DND-41 (cell line): ENCODE results near the gene KISS1.

ENCODE experiments used
- ATAC-seq: fragments of 200-7000 bp; cut with Tn5 transposase; 3 replicates; pipeline ENCODE4 v1.9.1; 2021; ENCODE audit warnings: low read depth; ENCODE audit not compliant: insufficient read depth
- DNase-seq: peaks from one replicate; pipeline ENCODE4 v3.0.0-alpha.2; 2020
- H2AFZ ChIP-seq: 2 replicates; pipeline ENCODE4 v1.6.0; 2012; ENCODE audit warnings: low read depth, low read length
- H3K27ac ChIP-seq: 2 replicates; pipeline ENCODE4 v1.5.1; 2012; ENCODE audit warnings: low read length, inconsistent platforms
- H3K27me3 ChIP-seq: fragments of 200-600 bp; sonication (generic); 2 replicates; pipeline ENCODE4 v1.6.0; 2012; ENCODE audit warnings: low read length, mild to moderate bottlenecking, inconsistent platforms; ENCODE audit not compliant: insufficient read depth, poor library complexity
- H3K36me3 ChIP-seq: 2 replicates; pipeline ENCODE4 v1.5.1; 2012; ENCODE audit warnings: low read length, inconsistent platforms; ENCODE audit not compliant: insufficient read depth
- H3K4me1 ChIP-seq: 2 replicates; pipeline ENCODE4 v1.5.1; 2012; ENCODE audit warnings: mild to moderate bottlenecking, low read length; ENCODE audit not compliant: insufficient read depth
- H3K4me2 ChIP-seq: 2 replicates; pipeline ENCODE4 v1.6.0; 2012; ENCODE audit warnings: mild to moderate bottlenecking, moderate library complexity, low read length, inconsistent platforms; ENCODE audit not compliant: insufficient read depth
- H3K4me3 ChIP-seq, 2 experiments: fragments of 200-600 bp in 1 of 2; shearing (Covaris generic) in 1 of 2; 2 replicates each; pipeline ENCODE4 v1.5.1; 2012 to 2016; ENCODE audit warnings: inconsistent platforms in 2 of 2, low read length in 2 of 2, mild to moderate bottlenecking in 2 of 2, low read depth in 1 of 2, moderate library complexity in 1 of 2
- H3K79me2 ChIP-seq: 2 replicates; pipeline ENCODE4 v1.6.0; 2012; ENCODE audit warnings: low read length, inconsistent platforms; ENCODE audit not compliant: insufficient read depth
- H3K9ac ChIP-seq: 2 replicates; pipeline ENCODE4 v1.6.0; 2012; ENCODE audit warnings: low read depth, mild to moderate bottlenecking, inconsistent platforms, low read length, moderate library complexity
- H3K9me3 ChIP-seq: 2 replicates; pipeline ENCODE4 v1.5.1; 2012; ENCODE audit warnings: low read length, moderate library complexity, mild to moderate bottlenecking, inconsistent platforms; ENCODE audit not compliant: insufficient read depth, severe bottlenecking
- H4K20me1 ChIP-seq: 2 replicates; pipeline ENCODE4 v1.6.0; 2012; ENCODE audit warnings: low read length; ENCODE audit not compliant: insufficient read depth
- EZH2 ChIP-seq: IDR thresholded peaks from 3 replicates; pipeline ENCODE4 v1.6.1; 2012; ENCODE audit warnings: borderline replicate concordance, low read depth, mild to moderate bottlenecking, moderate library complexity, low read length, inconsistent platforms; ENCODE audit not compliant: severe bottlenecking
- TF ChIP-seq, protein P1 (sequence below): IDR thresholded peaks from 2 replicates; pipeline ENCODE4 v1.5.1; 2012; ENCODE audit warnings: borderline replicate concordance, low read length, moderate library complexity, mild to moderate bottlenecking; ENCODE audit not compliant: poor library complexity, severe bottlenecking; ENCODE audit errors: extremely low read depth

The KISS1 gene

DNA sequence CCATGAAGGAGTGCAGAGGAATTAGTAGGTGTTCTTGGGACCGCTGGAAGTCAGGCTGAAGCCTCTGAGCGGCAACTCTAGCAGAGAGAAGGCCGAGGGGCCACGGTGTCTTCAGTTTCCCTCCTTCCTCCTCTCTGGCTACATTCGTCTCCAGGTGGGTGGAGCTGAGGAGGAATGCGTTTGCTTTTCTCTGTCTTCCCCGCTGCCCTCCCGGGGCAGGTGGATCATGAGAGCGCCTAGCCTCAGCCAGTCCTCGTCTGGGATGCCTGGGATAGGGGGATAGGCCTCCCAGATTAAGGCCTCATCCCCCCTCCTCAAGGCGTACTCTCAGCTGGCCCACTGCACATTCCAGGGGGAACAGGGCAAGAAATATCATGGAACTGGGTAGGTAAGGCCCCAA is 25.0 kb upstream of the KISS1 start:
- Histone ChIP-seq H3K4me2 (no peak overlapping the region), H3K9me3 (no peaks in the 10 kb centered on the region), H3K27me3 (peaks cover 7% of the 10 kb centered on the region), H4K20me1 (no peaks in the 10 kb centered on the region), H3K4me1 (no peaks in the 10 kb centered on the region), H3K9ac (no peak overlapping the region), H3K79me2 (no peaks in the 10 kb centered on the region), H3K4me3 (no peak overlapping the region), H3K27ac (no peak overlapping the region), H2AFZ (no peak overlapping the region), H3K36me3 (no peaks in the 10 kb centered on the region)
- DNase-seq (no peak), ATAC-seq (no peak)
- TF ChIP-seq EZH2: no peak
- TF ChIP-seq, protein P1, sequence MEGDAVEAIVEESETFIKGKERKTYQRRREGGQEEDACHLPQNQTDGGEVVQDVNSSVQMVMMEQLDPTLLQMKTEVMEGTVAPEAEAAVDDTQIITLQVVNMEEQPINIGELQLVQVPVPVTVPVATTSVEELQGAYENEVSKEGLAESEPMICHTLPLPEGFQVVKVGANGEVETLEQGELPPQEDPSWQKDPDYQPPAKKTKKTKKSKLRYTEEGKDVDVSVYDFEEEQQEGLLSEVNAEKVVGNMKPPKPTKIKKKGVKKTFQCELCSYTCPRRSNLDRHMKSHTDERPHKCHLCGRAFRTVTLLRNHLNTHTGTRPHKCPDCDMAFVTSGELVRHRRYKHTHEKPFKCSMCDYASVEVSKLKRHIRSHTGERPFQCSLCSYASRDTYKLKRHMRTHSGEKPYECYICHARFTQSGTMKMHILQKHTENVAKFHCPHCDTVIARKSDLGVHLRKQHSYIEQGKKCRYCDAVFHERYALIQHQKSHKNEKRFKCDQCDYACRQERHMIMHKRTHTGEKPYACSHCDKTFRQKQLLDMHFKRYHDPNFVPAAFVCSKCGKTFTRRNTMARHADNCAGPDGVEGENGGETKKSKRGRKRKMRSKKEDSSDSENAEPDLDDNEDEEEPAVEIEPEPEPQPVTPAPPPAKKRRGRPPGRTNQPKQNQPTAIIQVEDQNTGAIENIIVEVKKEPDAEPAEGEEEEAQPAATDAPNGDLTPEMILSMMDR: no peak

- H3K36me3 ChIP-seq: no peaks in the 10 kb centered on the region
- no peak overlapping the region for H3K9ac ChIP-seq
- ATAC-seq: no peak
- H2AFZ ChIP-seq: no peak overlapping the region
- no peaks in the 10 kb centered on the region for H3K79me2 ChIP-seq
- H3K27ac ChIP-seq: no peak overlapping the region
- H3K4me2 ChIP-seq: no peak overlapping the region
- no peaks in the 10 kb centered on the region for H3K9me3 ChIP-seq
- no peak for TF ChIP-seq EZH2
- TF ChIP-seq, protein P1: no peak
- no peak for DNase-seq
- no peak overlapping the region for H3K4me3 ChIP-seq
- no peaks in the 10 kb centered on the region for H4K20me1 ChIP-seq
- no peaks in the 10 kb centered on the region for H3K4me1 ChIP-seq
- peaks cover 11% of the 10 kb centered on the region for H3K27me3 ChIP-seq
Measured at GRCh38 chr1:204219971-204220616, 23.8 kb upstream of the KISS1 start.

DNA sequence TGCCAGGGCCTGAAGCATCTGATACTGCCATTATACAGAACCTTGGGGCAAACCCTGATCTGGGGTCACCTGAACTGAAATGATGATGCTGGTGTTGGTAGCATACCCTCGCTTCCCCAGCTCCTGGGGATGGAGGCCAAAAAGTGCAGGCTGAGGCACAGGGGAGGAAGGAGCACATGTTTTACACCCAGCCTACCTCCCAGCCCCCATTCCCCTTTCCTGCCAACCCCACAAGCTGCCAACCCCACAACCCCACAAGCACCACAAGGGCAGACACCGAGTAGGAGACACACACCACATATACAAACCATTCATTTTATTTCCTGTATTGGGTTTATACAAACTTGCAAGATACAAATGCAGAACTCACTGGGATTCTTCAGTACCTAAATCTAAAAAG is 22.3 kb upstream of the KISS1 start:
- DNase-seq: no peak
- Histone ChIP-seq H4K20me1 (no peaks in the 10 kb centered on the region), H3K4me1 (no peaks in the 10 kb centered on the region), H3K9me3 (no peaks in the 10 kb centered on the region), H3K79me2 (no peaks in the 10 kb centered on the region), H3K4me3 (no peak overlapping the region), H3K27ac (no peak overlapping the region), H3K27me3 (peaks cover 7% of the 10 kb centered on the region), H3K9ac (no peak overlapping the region), H2AFZ (no peak overlapping the region), H3K4me2 (no peak overlapping the region), H3K36me3 (no peaks in the 10 kb centered on the region)
- TF ChIP-seq EZH2: no peak
- TF ChIP-seq, protein P1: no peak
- ATAC-seq: no peak

DNA sequence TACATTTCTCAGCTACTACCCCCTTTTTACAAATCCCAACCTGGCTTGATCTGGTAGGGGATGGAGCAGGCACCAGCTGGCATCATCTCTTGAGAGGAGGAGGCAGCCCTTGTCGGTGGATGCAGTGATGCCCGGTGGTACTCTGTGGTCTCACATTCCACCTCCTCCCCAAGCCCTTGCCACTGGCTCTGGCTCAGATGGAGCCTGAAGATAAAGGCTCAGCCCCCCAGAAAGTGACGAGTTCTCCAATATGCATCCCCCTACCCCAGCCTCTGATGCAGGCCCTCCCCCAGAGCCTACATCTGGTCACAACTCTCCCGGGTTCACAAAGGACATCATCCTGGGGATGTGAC is 21.3 kb upstream of the KISS1 start:
- no peak overlapping the region for H3K4me2 ChIP-seq
- H3K4me1 ChIP-seq: no peaks in the 10 kb centered on the region
- H3K27ac ChIP-seq: no peak overlapping the region
- H4K20me1 ChIP-seq: no peaks in the 10 kb centered on the region
- H3K27me3 ChIP-seq: peaks cover 7% of the 10 kb centered on the region
- H3K4me3 ChIP-seq: no peak overlapping the region
- no peak overlapping the region for H3K9ac ChIP-seq
- H3K9me3 ChIP-seq: no peaks in the 10 kb centered on the region
- no peak overlapping the region for H2AFZ ChIP-seq
- DNase-seq: no peak
- H3K79me2 ChIP-seq: no peaks in the 10 kb centered on the region
- no peak for ATAC-seq
- no peaks in the 10 kb centered on the region for H3K36me3 ChIP-seq
- no peak for TF ChIP-seq EZH2
- TF ChIP-seq, protein P1: no peak
